ENCODE measurements around the gene SUPT3H.

The SUPT3H gene

DNA sequence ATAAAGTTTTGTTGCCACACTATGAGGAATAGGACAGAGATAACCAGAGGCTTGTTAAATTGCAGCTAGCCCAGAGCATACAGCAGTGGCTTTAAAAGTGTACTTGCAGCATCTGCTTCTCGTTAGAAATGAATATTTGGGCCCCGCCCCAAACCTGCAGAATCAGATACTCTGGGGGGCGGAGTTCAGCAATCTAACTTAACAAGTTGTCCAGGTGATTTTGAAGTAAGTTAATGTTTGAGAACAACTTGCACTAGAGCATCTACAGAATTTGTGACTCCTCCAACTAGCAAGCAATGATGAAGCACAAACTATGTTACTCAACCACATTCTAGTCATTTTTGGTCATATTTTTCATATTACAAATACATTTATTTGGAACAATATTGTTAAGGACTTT, 10.6 kb upstream of the SUPT3H start:
- DNase-seq (ENCODE audit: low read depth), result no peak

GRCh38 chr6:45387236-45387635, 9.5 kb upstream of the SUPT3H start:
- DNase-seq (ENCODE audit: low read depth), result no peak

DNA sequence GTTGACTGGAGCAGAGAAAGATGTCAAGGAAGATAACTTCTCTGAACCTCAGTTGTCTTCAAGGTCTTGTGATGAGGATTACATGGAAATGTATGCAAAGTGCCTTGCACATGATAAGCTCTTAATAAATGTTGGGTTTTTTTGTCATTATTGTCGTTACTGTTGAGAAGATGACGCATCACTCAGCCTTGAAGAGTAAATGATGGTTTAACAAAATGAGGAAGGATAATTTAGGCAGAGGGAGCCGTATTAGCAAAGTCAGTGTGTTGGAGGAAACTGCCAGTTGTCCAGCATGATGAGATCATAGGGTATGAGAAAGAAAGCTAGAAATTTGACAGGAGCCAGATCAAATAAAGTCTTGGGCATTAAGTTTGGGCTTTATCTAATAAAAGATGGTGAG, 8.8 kb upstream of the SUPT3H start:
- no peak for DNase-seq (ENCODE audit: low read depth)

DNA sequence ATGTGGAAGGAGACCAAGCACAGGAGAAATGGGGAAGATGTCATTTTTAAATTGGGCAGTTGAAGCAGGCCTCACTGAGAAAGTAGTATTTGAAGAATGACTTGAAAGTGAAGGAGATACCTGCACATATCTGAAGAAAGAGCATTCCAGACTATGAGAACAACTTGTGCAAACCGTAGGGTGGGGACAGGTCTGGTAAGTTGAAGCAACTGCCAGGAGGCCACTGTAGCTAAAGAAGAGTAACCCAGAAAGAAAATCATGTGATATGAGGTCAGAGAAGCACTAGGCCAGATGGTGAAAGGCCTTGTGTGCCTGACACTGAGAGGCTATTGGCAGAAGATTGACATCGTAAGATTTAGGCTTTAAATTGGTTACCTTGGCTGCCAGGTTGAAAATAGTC, 4.7 kb upstream of the SUPT3H start:
- DNase-seq (ENCODE audit: low read depth), result no peak

GRCh38 chr6:45378334-45378926, 696 bp upstream of the SUPT3H start:
- peak; percentile 3 for DNase-seq (ENCODE audit: low read depth)

DNA sequence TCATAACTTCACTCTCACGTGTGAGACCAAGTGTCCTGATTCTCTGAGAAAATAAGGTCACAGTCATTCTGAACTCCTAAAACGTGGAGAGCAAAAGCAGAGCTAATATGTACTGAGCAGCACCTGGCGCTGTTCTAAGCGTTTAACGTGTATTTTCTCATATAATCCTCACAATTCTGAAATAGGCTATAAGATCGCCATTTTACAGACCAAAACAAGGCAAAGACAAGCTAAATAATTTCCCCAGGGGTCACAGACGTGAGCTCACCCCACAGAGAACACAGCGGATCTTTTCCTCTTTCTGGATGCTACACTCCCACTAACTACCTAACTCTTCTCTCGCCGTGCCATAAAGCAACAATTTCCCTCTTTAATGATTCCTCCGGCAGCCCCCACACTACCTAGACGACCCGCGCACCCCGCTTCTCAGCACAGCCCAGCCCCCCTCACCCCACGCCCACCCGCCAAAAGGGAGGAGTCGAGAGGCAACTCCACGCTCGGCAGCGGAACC, 636 bp downstream of the SUPT3H start:
- peak; percentile 65 for DNase-seq (ENCODE audit: low read depth)

DNA sequence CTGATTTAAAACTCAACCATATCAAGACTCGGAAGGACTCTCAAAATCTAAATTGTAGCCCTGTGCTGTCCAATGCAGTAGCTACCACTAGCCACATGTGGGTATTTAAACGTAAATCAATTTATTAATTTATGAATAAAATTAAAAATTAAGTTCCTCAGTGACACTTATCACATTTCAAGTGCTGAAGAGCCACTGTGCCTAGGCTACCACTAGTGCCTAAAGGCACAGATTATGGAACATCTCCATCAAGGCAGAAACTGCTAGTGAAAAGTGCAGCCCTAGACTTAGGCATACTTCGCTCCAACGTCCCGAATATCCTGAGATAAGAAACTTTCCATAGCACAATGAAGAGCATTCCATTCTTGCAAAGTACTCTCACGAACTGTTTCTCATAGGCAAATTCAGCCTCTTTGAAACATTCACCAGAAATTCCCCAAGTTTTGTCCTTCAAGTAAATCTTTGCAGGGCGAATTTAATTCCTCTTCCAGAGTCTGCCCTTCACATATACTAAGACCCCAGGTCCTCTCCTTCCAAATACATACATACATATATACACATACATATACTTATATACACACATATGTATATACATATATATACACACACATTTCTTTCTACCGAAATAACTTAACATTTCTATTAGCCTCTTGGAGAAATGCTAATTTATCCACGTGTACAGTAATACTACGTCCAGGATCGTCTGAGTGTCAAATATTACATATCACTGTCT, 1.3 kb downstream of the SUPT3H start:
- DNase-seq (ENCODE audit: low read depth), result no peak

DNA sequence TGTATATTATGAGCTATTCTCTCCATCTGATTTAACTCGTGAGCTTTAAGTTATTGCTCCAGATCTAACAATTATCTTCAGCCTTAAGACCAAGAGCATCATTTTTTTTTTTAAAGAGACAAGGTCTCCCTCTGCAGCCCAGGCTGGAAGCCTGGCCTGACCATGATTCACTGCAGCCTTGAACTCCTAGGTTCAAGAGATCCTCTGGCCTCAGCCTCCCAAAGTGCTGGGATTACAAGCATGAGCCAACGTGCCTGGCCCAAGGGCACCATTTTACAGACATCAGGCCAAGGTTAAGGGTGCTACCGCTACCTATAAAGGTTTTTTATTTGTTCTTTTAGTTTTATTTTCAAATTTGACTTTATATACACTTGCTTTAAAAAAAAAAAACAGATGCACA, 2.3 kb downstream of the SUPT3H start:
- DNase-seq (ENCODE audit: low read depth), result no peak

DNA sequence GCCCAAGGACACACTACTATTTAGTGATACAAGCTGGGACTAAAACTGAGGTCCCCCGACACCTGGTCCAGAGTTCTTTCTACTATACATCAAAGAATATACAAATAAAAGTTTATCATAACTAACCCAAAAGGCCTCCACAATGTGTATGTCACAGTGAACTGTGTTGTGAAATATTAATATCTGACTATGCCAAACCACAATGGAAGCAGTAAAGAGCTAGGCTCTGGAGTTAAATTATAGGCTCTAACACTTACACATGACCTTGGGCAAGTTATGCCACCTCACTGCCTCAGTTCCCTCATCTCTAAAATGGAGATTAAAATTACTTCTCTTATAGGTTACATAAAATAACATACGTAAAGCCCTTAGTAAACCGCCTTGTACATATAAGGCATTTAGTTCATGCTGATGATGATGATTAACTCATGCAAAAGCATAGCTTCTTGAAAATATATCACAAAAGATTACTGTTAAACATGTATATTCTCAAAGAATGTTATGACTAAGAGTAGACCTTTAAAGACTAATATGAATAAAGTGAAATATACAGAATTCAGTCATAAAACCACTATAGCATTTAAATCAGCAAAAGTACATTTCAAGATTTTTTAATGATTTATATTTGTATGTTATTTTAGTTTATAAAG, 5.7 kb downstream of the SUPT3H start:
- no peak for DNase-seq (ENCODE audit: low read depth)

- no peak for DNase-seq (ENCODE audit: low read depth)
Observed at GRCh38 chr6:45369870-45370269, 7.9 kb downstream of the SUPT3H start.

DNA sequence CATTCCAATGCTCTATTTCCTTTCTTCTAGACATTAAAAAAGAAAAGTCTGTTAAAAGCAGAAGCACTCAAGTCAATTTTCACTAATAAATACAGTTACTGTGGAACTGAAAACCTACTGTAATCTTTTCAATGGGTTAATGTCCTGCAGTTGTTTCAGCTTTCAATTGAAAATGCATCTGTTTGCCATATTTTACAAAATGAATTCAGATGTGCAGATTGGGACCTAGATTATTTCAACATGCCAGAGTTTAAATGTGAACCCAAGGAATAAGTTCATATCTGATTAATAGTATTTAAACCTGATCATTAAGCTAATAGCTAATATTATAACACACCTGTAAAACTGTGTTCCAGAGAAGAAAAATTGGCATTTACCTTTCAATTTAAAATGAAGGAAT, 9.7 kb downstream of the SUPT3H start:
- no peak for DNase-seq (ENCODE audit: low read depth)

GRCh38 chr6:45366534-45366933, 11.2 kb downstream of the SUPT3H start:
- no peak for DNase-seq (ENCODE audit: low read depth)

- DNase-seq (ENCODE audit: low read depth), result no peak
Observed at GRCh38 chr6:45365036-45365435, 12.7 kb downstream of the SUPT3H start.

- DNase-seq (ENCODE audit: low read depth), result no peak
Observed at GRCh38 chr6:45364466-45364865, 13.3 kb downstream of the SUPT3H start.

DNA sequence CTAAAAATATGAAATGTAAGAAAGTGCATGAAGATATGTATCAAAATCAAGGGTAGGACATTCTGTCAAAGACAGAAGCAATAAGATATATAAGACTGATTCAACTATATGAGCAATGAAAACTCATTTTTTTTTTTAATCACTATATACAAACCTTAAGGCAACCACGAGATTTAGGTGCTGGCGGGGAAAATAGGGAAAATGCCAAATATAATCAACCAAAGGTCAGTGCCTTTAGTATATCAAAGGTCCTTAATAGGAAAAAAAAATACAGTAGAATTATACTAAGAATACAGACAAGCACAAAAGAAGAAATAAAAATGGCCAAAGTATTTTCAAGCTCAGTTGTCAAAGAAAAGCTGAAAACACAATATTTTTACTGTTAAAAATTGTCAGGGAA, 24.1 kb downstream of the SUPT3H start:
- DNase-seq (ENCODE audit: low read depth), result no peak

DNA sequence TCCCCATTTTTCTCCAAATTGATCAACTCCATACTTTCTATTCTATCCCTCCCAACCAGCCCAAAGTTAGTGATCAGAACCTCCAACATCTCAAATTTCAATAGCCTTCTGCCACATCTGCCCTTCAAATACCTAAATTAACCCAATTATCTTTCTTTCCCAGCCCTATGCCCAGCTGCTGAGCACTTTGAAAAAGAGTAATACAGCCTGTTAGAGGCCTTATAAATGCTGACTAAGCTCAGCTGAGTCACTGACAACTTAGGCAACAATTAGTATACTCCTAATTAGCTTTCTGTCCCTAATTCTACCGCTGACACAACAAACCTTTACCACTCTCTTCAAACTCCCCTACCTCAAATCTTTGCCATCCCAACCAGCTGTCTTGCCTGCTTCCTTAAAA, 26.1 kb downstream of the SUPT3H start:
- DNase-seq (ENCODE audit: low read depth), result no peak

- DNase-seq (ENCODE audit: low read depth), result no peak
Observed at GRCh38 chr6:45351076-45351475, 26.7 kb downstream of the SUPT3H start.

DNA sequence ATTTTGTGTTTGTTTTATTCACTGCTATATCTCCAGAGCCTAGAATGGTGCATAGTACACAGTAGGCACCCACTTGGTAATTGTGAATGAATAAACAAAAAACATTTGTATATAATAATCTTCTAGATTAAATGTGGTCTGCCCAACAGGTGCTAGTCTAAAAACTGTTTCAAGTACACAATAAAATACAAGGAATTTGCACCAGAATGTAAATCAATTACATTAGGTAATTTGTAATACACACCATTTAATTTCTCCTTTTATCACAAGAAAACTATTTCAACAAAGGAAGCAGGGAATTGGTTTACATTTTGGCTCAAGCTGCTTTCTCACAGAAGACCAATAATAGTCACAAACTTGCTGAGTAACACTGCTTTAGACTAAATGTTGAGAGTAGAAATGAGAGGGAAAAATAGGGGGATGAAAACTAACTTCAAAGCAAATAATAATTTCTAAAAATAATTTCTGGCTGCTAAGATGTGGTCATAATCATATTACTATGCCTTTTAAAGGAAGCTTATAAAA, 27.5 kb downstream of the SUPT3H start:
- no peak for DNase-seq (ENCODE audit: low read depth)

GRCh38 chr6:45344900-45345299, 32.8 kb downstream of the SUPT3H start:
- DNase-seq (ENCODE audit: low read depth), result no peak

DNA sequence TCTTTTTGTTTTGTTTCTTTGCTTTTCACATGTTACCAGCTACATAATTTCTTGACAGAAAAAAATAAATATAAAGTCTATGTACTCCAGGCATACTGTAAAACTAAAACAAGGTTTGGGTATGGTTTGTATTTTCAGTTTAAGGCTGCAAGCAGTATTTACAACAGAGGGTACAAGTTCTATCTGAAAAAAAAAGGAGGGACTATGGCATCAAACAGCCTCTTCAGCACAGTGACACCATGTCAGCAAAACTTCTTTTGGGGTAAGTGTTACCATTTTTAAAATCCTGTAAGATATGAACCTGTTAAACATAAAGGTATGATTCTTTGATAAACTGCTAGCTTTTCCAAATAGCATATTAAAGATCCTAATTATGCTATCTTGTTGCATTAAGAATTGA, 49.2 kb downstream of the SUPT3H start:
- DNase-seq (ENCODE audit: low read depth), result no peak

GRCh38 chr6:45327956-45328522, 49.7 kb downstream of the SUPT3H start, which contains the start of gene RUNX2:
Gene RUNX2 (plus strand): TSS chr6:45328330. CDS start chr6:45328727, 397 bp downstream.
- DNase-seq (ENCODE audit: low read depth), result no peak

GRCh38 chr6:45326698-45327417, 50.9 kb downstream of the SUPT3H start:
- no peak for DNase-seq (ENCODE audit: low read depth)
